C4-2B (cell line): ENCODE measurements around the gene FBXW5.

Experiments used
- ZFX ChIP-seq: fragments of 450-650 bp; IDR thresholded peaks from 2 replicates; pipeline ENCODE4 v1.6.1; 2017
- TF ChIP-seq, protein P1 (sequence below): fragments of 450-650 bp; conservative IDR thresholded peaks from 2 replicates; pipeline ENCODE4 v1.5.1; 2017; ENCODE audit warnings: mild to moderate bottlenecking

DNA sequence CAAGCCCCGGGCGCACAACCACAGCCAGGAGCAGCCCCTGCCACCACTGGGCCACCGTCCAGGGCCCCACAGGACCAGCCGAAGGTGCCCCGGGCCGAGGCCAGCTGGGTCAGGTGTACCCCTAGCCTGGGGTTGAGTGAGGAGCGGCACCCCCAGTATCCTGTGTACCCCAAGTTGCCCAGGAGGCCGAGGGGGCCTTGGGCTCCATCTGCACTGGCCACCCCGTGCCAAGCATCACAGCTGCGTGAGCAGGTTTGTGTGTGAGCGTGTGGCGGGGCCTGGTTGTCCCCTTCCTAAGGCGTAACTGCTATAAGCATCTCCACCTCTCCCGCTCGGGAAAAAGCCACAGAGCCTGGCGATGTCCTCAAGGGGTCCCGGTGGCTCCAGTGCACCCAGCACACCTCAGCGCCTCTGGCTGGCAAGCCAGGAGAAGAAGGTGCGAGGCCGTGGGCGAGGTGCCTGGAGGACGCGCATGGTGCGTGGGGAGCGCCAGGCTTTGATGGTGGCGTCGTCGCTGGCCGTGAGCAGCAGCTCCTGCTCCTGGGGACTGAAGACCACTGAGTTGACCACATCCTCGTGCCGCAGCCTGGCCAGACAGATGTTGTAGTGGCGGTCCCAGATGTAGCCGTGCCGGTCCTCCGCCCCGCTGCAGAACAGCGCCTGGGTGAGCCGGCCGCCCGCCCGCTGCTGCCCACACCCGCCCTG, 3.9 kb downstream of the FBXW5 start:
- TF ChIP-seq, protein P1, sequence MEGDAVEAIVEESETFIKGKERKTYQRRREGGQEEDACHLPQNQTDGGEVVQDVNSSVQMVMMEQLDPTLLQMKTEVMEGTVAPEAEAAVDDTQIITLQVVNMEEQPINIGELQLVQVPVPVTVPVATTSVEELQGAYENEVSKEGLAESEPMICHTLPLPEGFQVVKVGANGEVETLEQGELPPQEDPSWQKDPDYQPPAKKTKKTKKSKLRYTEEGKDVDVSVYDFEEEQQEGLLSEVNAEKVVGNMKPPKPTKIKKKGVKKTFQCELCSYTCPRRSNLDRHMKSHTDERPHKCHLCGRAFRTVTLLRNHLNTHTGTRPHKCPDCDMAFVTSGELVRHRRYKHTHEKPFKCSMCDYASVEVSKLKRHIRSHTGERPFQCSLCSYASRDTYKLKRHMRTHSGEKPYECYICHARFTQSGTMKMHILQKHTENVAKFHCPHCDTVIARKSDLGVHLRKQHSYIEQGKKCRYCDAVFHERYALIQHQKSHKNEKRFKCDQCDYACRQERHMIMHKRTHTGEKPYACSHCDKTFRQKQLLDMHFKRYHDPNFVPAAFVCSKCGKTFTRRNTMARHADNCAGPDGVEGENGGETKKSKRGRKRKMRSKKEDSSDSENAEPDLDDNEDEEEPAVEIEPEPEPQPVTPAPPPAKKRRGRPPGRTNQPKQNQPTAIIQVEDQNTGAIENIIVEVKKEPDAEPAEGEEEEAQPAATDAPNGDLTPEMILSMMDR: no peak
- no peak for TF ChIP-seq ZFX
